T-helper 2 cell treated with Interferon-gamma antibody and Interleukin-4, amounts not matched to agents 100 ng/mL and 5 ng/mL, for 36 hours (primary cell): Measurements from ENCODE around the gene DOP1B. TPM values are rescaled to one million over a fixed set of nuclear protein-coding genes. Genes with fewer than 3 reads are reported as not detected.
"Not testable (repeated sequence)": the region's sequence is repeated elsewhere in the genome, so short reads cannot be mapped to it uniquely, and the experiment has no call there.

Source experiments
- intact Hi-C: fragments of 100-400 bp; cut with micrococcal nuclease; formaldehyde crosslinking; loops from one replicate; pipeline ENCODE4 v1.15.1; 2023
- total RNA-seq: library from RNA; stranded (reverse); gene quantifications from 2 replicates; pipeline ENCODE4 v1.2.3, GENCODE V29; 2022

Gene DOP1B
- total RNA-seq, 1 donor from 2014 or later: 25.5 TPM

DNA sequence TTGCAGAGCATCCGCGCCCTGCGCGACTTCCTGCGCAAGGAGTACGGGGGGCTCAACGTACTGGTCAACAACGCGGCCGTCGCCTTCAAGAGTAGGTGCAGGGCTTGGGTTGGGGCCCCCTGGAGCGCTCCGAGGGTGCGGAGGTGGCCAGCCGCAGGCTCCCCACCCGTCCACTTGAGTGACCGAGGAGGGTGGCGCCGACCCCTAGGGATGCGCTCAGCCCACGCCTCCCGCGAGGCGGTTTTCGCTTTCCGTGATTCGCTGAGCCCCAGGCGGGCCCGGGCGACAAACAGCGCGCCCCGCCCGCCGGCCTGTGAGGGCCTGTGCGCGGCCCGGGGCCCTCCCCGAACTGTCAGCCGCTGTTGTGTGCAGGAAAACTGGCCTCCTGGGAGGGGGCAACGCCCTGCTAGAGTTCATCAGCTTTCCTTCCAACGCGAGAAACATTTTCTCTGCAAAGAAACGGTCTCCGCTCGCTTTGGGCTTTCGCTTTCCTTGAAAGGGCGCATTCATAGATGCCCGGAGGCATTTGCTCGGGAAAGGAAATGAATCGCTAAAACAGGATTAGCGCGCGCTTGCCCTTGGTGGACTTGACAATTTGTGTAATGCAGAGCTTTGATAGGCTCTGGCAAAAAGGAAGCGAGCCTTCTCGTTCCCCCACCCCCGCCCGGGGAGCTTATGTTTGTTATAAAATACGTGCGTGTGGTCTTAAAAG lies 21.1 kb upstream of the DOP1B start:
- intact Hi-C loops: loop anchor here (1.0 to 2.0 kb wide), 3 partner anchors 21 to 249 kb away; partner anchors contain the start of genes CHAF1B, DOP1B and MORC3

DNA sequence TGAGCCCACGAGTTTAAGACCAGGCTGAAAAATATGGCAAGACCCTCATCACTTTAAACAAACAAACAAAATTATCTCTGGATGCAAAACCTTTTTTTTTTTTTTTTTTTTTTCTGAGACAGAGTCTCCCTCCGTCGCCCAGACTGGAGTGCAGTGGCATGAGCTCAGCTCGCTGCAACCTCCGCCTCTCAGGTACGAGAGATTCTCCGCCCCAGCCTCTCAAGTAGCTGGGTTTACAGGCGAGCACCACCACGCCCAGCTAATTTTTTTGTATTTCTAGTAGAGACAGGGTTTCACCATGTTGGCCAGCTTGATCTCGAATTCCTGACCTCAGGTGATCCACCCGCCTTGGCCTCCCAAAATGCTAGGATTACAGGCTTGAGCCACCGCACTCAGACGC lies 16.8 kb upstream of the DOP1B start:
- intact Hi-C loops: not testable (repeated sequence)

DNA sequence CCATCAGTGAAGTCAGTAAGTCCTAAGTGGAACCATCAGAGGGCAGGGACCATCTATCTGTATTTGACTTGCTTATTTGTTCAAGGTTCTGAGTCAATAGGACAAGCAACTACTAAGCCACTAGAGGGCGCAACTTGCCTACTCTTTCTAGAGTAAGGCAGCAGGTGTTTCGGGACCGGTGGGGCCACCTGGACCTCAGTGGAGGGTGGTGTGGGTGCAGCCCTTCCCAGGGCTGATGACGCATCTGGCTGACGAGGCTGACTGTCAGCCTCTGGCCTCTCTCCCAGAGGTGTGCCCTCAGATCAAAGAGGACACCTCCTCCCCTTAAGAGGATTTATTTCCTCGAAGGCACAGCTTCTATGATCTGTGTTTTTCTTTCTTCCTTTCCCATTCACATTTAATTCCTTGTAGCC lies 15.1 kb upstream of the DOP1B start:
- intact Hi-C loops: loop anchor here (1.0 kb wide), 2 partner anchors 68 to 190 kb away; no protein-coding TSS in a partner anchor

DNA sequence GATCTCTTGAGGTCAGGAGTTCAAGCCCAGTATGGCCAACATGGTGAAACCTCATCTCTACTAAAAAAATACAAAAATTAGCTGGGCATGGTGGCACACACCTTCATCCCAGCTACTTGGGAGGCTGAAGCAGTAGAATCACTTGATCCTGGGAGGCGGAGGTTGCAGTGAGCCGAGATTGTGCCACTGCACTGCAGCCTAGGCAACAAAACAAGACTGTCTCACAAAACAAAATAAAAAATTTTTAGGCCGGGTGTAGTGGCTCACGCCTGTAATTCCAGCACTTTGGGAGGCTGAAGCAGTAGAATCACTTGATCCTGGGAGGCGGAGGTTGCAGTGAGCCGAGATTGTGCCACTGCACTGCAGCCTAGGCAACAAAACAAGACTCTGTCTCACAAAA lies 12.4 kb upstream of the DOP1B start:
- intact Hi-C loops: not testable (repeated sequence)

DNA sequence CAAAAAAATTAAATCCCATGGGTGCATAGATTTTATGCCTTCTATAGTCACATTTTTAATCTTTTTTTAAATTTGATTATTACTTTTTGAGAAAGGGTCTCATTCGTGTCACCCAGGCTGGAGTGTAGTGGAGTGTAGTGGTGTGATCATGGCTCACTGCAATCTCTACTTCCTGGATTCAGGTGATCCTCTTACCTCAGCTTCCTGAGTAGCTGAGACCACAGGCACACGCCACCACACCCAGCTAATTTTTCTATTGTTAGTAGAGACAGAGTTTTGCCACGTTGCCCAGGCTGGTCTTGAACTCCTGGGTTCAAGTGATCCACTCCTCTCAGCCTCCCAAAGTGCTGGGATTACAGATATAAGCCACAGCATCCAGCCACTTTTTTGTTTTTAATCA lies 11.4 kb upstream of the DOP1B start:
- intact Hi-C loops: no loop called here

DNA sequence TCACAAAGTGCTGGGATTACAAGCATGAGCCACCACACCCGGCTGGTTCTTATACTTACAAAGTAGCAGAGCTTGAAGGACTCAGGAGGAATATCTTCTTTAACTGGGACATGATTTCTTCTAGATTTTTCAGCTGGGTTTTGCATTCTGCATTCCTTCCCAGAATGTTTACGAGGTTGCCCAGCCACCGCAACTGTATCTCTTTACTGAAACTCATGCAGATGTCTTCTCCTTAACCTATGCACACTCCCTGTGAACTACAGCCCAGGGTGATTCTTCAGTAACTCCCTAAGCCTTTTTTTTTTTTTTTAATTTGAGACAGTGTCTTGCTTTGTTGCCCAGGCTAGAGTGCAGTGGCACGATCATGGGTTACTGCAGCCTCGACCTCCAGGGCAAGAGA lies 8.7 kb upstream of the DOP1B start:
- intact Hi-C loops: no loop called here

DNA sequence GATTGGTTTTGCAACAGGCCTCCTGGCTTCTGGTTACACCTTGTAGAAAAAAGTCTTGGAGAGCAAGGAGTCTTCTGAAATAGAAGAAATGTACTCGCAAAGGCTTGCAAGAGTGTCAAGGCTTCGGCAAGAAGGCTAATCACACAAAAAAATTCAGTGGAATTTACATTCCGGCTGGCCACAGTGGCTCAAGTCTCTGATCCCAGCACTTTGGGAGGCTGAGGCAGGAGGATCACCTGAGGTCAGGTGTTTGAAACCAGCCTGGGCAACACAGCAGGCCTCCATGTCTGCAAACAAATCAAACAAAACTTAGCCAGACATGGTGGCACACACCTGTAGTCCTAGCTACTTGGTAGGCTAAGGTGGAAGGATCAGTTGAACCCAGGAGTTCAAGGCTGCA lies 7.7 kb upstream of the DOP1B start:
- intact Hi-C loops: no loop called here

DNA sequence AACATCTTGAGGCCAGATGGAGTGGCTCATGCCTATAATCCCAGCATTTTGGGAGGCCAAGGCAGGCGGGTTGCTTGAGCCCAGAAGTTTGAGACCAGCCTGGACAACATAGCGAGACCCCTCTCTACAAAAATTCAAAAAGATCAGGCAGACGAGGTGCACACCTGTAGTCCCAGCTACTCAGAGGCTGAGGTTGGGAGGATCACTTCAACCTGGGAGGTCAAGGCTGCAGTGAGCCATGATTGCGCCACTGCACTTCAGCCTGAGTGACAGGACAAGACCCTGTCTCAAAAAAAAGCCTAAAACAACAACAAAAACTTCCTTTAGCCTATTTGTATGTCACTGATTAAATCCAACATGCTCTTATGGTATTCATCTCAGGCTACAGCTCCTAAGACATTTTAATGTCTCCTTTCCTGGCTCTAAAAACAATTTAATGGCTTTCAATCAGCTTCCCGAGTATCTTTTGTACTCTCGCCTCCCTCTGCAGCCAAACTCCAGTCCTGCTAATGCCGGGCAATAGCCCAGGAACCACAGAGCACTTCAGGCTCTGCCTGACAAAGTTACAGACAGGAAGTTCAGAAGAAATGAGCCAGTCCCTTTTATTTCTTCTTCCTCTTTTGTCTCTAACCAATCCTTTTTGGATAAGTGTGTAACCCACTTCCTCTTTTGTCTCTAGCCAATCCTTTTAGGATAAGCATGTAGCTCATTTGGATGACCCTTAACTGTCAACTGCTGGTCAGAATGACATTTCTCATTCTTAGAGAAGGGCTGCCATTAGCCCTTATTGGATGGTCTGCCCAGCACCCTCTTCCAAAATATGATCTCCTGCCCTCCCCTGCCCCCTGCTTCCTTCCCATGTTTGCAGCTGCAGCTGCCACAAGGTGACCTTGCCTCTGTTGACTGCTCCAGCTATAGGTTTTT lies 6.6 kb upstream of the DOP1B start:
- intact Hi-C loops: no loop called here

DNA sequence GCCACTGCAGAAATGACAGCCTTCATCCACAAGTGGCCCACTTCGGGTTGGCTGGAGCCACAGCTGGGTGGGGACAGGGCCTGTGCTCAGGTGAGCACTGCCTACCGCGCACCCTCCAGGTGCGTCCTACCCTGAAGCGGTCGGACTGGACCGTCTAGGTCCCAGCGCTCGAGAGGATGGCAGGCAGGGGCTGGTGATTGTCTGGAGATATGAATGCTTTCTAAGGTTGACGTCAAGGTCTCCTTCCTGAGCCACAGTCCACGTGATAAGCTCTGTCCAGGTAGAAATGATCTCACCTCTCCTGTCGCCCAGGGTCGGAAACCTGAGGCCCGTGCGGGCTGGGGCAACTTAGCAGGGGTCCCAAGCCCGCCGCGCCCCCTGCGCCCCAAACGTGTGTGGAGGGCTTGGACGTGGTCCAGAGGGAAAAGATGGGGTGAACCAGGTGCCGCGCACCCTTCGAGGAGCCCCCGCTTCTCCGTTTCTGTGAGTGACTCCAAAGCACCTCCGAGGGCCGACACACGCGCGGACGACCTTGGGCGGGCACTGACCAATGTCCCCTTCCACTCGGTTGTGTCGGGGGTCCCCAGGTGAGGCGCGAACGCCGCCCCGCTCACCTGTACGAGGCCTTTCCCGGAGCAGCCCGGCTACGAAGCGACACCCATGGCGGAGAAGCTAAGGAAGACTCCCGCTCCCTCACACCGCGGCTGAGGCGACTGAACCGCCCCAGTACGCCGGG lies 853 bp upstream of the DOP1B start:
- intact Hi-C loops: loop anchor here (1.0 kb wide), 5 partner anchors 19 to 230 kb away; partner anchors contain the start of genes CBR3, CHAF1B and MORC3

DNA sequence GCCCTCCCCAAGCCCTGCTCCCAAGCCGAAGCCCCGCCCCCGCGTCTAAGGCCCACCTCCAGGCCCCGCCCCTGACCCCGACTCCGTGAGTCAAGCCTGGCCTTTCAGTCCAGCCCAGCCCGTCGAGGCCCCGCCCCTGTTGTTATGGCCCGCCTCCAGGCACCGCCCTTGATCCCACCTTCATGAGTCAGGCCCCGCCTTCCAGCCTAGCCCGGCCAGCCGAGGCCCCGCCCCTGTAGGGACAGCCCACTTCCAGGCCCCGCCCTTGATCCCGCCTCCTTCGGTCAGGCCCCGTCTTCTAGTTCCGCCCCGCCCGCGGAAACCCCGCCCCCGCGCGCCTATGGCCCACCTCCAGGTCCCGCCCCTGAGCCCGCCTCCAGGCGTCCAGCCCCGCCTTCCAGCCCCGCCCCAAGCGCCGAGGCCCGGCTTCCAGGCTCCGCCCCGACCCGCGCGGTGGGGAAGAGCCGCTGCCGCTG lies 247 bp upstream of the DOP1B start:
- intact Hi-C loops: loop anchor here (1.0 kb wide), 5 partner anchors 18 to 229 kb away; partner anchors contain the start of genes CBR3, CHAF1B and MORC3

DNA sequence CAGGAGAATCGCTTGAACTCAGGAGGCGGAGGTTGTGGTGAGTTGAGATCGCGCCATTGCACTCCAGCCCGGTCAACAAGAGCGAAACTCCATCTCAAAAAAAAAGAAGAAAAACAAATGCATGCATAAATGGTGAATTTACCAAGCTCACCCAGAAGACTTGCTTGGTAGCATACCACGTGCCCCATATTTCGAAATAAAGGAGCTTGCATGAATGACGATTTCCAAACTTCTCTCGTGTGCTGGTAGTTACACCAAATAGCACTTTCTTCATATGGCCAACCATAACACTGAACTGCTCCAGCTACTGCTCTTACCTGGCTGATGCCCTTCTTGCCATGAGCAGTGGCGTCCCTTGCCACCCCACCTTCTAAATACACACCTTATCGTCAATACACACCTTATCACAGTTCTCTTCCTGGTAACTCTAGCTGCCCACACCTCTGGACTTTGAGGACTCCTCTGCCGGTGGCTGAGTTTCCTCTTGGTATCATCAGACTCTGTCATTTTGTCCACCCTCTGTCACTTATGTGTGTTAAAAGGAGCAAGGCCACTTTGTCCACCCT lies 2.8 kb downstream of the DOP1B start:
- intact Hi-C loops: no loop called here

DNA sequence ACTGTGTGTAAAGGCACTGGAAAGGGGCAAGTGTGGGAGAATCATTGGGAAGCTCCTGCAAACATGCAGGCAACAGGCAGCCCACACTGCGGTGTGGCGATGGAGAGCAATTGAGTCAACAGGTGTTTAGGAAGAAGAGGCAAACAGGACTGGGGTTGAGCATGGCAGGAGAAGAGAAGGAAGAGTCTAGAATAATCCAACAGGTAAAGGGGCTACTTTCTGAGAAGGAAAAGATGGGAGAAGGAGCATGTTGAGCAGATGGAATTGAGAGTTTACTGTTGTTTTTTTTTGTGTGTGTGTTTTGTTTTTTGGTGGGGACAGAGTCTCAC lies 4.2 kb downstream of the DOP1B start:
- intact Hi-C loops: no loop called here

DNA sequence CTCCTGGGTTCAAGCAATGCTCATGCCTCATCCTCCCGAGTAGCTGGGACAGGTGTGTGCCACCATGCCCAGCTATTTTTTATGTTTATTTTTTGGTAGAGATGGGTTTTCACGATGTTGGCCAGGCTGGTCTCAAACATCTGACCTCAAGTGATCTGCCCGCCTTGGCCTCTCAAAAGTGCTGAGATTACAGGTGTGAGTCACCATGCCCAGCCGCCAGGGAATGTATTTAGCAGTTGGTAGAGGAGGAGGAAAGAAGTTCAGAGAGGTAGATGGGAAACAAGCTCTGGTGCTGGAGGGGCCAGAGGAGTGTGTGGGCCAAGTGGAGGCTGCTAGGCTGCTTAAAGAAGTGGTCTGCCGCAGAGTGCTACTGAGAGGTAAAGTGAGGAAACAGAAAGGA lies 6.0 kb downstream of the DOP1B start:
- intact Hi-C loops: no loop called here

DNA sequence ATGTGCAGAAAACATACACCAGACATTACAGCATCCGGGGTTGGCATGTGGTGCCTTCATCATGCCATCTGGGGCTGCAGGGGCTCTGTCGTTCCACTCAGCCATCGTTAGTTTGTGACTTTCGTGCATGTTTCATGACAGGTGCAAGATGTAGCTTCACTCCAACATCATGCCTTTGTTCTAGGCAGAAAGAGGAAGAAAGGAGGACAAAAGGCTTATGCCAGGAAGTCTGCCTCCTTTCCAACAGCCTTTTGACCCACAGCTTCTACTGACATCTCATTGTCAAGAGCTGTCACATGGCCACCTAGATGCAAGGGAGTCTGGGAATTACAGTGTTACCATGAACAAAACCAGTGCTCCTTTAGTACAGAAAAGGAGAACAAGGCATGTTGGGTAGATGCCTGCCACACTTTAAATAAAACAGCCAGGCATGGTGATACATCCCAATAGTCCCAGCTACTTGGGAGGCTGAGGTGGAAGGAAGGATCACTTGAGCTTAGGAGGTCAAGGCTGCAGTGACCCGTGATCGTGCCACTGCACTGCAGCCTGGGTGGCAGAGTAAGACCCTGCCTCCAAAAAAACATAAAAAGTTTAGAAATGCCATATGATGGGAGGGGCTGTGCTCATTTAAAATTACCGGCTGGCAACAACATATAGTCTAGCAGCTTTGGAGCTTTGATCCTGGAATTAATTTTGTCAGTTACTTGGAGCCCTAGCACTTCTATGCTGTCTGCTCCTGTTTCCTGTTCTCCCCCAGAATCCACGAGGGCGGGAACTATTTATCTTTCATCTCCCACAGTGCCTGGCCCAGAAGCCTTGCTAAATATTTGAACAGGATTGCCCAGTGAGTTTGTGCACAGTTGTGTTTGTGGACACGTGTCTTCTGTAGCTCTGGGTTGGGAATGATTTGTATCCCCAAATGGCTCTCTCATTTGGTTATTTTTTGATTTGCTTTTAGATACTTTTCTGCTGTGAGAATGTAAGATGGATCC lies 7.4 kb downstream of the DOP1B start:
- intact Hi-C loops: no loop called here

DNA sequence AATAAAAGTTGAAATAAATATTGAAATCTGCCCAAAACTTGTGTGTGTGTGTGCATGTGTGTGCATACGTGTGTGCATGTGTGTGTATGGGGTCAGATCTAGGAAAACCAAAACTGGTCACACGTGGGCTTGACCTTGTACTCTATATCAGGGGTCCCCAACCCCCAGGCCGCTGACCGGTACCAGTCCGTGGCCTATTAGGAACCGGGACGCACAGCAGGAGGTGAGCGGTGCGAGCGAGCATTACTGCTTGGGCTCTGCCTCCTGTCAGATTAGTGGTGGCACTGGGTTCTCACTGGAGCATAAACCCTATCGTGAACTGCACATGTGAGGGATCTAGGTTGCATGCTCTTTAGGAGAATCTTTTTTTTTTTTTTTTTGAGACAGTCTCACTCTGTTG lies 8.7 kb downstream of the DOP1B start:
- intact Hi-C loops: no loop called here

DNA sequence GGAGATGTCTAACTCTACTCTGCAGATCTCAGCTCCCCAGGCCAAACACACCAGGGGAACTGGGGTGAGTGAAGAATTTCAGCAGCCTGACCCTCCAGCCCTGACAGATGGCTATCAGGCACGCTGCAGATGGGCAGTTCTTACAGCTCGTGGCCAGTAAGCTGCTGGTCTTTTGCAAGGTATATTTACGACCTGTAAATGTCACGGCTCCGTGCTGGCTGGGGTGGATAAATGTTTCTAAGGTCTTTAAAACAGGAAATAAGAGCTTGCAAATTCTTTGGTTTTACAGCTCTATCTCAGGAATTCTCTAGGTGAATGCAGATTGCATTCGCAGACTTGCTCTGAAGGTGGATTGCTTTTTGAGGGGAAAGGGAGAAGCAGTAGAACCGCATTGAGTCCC lies 10.1 kb downstream of the DOP1B start:
- intact Hi-C loops: no loop called here

DNA sequence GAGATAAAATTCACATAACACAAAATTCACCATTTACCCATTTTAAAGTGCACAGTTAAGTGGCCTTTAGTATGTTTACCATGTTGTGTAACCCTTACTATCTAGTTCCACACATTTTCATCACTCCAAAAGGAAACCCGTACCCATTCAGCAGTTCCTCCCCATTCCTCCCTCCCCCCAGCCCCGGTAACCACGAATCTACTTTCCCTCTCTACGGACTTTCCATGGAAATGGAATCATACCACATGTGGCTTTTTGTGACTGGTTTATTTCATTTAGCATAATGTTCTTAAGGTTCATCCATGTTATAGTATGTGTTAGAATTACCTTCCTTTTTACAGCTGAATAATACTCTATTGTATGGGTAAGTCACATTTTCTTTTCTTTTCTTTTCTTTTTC lies 10.9 kb downstream of the DOP1B start:
- intact Hi-C loops: no loop called here

DNA sequence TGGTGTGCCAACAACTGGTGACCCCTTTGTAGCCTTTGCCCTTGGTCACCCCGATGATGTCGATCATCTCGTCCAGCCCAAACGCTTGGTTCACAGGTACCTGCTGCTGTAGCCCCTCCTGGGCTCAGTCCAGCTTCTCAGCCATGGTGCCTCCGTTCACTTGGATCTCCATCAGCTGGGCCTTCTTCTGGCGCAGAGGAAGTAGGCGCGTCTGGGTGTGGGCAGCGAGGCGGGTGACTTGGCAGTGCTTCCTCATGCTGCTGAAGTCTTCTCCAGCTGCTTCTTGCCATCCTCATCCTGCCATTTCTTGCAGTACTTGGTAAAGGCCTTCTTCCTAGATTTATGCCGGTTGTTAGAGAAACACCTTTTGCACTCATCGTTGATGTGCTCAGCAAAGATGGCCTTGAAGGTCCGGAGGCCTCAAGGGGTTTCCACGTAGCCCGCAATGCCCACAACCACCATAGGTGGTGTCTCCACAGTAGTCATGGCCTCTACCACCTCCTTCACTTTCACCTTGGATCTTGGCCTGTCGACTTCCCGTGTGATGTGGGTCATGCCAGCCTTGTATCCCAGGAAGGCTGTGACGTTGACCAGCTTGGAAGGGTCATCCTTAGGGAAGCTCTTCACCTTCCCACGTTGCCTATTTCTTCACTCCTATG lies 13.0 kb downstream of the DOP1B start:
- intact Hi-C loops: no loop called here

DNA sequence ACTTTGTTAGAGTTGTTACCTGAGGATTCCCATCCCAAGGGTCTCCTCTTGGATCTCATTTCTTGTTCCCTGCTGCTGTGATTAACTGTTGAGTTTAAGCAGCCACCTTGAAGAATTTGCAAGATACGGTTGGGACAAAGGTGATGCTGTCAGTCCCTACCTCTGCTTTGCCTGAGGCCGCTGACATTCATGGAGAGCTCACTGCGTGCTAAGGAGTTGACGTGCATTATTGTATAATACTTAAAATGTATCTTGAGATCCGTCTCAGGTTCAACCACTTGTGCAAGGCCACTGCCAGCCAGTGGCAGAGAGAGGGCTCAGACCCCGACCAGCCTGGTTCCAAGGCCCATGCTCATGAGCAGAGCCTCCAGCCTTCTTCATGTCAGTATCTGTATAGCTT lies 14.2 kb downstream of the DOP1B start:
- intact Hi-C loops: no loop called here

DNA sequence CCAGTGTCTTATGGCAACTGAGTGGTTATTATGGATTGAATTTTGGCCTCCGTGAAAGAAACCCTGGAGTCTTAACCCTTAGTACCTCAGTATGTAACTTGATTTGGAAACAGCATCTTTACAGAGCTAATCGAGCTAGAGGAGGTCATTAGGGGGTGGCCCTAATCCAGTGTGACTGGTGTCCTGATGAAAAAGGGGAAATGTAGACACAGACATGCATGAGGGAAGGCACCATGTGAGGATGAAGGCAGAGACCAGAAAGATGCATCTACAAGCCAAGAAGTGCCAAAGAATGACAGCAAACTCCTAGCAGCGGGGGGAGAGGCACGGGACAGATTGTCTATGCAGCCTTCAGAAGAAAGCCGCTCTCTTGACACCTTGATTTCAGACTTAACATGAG lies 14.7 kb downstream of the DOP1B start:
- intact Hi-C loops: no loop called here
